ENCODE data around the gene POLR2F. TPM values are rescaled to one million over a fixed set of nuclear protein-coding genes. Genes with fewer than 3 reads are reported as not detected.

The POLR2F gene
- total RNA-seq, 1 experiment from 2014 or later: 138 TPM

DNA sequence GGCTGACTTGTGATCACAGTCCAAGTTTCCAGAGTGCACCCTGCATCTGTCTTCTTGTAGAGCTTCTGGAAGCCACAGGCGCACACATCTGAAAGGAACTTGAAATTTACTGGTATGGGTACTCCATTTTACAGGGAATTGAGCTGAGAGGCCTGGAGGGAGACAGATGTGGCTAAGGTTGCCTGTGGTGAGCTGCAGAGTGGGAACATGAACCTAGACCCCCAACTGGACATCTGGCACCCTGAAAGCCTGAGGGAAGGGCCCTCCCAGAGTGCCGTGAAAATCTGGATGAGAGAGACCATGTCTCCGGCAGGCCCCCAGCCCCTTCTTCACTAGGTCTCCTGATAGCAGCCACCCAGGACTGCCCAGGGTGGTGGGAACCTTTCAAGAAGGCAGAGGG is 53.4 kb downstream of the POLR2F start:
- no peaks in the 10 kb centered on the region for H3K4me1 Mint-ChIP-seq
- no peak for TF ChIP-seq SMAD4 (CRISPR knock-in tag; IDR thresholded peaks at IDR 0.05)
- CTCF ChIA-PET: interaction anchor here (1.1 kb wide), 1 partner anchor 45 kb away, joined by 3 read pairs; no protein-coding TSS in a partner anchor
- H3K27me3 Mint-ChIP-seq (ENCODE audit: low read depth): peaks cover 2% of the 10 kb centered on the region; the same call in 1 of the 2 replicates
- H3K27ac Mint-ChIP-seq: no peak overlapping the region
- H3K36me3 Mint-ChIP-seq: no peaks in the 10 kb centered on the region
- no peaks in the 10 kb centered on the region for H3K9me3 Mint-ChIP-seq
- POLR2A ChIA-PET: no interaction called here
- ATAC-seq (no peak), DNase-seq (ENCODE audit: low spot score) (no peak)
- no peak overlapping the region for H3K4me3 Mint-ChIP-seq

DNA sequence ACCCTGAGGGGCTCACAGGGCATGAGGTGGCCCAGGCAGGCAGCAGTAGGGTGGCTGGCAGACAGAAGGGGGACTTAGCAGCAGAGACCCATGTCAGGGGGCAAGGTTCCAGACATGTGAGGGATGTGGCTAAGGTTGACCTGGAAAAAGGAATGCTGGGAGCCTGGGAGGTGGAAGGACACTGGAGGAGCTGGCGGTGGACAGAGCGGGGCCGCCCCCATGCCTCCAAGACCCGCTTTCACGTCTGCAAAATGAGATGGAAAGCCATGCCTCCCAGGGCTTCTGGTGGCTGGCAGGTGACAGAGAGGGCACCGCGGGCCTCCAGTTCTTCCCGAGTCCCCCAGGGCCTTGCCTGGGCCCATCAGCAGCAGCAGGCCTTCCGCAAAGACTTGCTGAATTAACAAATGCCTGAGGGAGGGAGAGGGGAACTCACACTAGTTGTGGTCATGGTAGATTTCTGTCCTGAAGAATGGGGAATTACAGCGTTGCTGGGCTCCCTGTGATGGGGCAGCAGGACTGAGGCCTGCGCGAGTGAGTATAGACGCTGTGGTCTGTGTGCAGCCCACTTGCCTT is 53.9 kb downstream of the POLR2F start:
- H3K27me3 Mint-ChIP-seq (ENCODE audit: low read depth): peaks cover 6% of the 10 kb centered on the region; the same call in 1 of the 2 replicates
- 0 out of 2 replicates have a peak overlapping the region, but pooled peaks have one; percentile 41 for H3K27ac Mint-ChIP-seq
- no peaks in the 10 kb centered on the region for H3K9me3 Mint-ChIP-seq
- no peaks in the 10 kb centered on the region for H3K4me1 Mint-ChIP-seq
- no peak for TF ChIP-seq AR (CRISPR knock-in tag; IDR thresholded peaks at IDR 0.05)
- TF ChIP-seq ZNF317 (CRISPR knock-in tag; IDR thresholded peaks at IDR 0.05; ENCODE audit: borderline replicate concordance, low read depth): no peak
- no peak for TF ChIP-seq ETV6 (CRISPR knock-in tag; IDR thresholded peaks at IDR 0.05)
- TF ChIP-seq, protein P1, sequence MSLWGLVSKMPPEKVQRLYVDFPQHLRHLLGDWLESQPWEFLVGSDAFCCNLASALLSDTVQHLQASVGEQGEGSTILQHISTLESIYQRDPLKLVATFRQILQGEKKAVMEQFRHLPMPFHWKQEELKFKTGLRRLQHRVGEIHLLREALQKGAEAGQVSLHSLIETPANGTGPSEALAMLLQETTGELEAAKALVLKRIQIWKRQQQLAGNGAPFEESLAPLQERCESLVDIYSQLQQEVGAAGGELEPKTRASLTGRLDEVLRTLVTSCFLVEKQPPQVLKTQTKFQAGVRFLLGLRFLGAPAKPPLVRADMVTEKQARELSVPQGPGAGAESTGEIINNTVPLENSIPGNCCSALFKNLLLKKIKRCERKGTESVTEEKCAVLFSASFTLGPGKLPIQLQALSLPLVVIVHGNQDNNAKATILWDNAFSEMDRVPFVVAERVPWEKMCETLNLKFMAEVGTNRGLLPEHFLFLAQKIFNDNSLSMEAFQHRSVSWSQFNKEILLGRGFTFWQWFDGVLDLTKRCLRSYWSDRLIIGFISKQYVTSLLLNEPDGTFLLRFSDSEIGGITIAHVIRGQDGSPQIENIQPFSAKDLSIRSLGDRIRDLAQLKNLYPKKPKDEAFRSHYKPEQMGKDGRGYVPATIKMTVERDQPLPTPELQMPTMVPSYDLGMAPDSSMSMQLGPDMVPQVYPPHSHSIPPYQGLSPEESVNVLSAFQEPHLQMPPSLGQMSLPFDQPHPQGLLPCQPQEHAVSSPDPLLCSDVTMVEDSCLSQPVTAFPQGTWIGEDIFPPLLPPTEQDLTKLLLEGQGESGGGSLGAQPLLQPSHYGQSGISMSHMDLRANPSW (CRISPR knock-in tag; conservative IDR thresholded peaks at IDR 0.05; ENCODE audit: low read depth): no peak
- no peak for TF ChIP-seq RELA (CRISPR knock-in tag; IDR thresholded peaks at IDR 0.05; ENCODE audit: borderline replicate concordance)
- TF ChIP-seq OVOL2 (CRISPR knock-in tag; IDR thresholded peaks at IDR 0.05; ENCODE audit: borderline replicate concordance): no peak
- no peak for TF ChIP-seq CREB1 (CRISPR knock-in tag; IDR thresholded peaks at IDR 0.05)
- TF ChIP-seq, protein P2, sequence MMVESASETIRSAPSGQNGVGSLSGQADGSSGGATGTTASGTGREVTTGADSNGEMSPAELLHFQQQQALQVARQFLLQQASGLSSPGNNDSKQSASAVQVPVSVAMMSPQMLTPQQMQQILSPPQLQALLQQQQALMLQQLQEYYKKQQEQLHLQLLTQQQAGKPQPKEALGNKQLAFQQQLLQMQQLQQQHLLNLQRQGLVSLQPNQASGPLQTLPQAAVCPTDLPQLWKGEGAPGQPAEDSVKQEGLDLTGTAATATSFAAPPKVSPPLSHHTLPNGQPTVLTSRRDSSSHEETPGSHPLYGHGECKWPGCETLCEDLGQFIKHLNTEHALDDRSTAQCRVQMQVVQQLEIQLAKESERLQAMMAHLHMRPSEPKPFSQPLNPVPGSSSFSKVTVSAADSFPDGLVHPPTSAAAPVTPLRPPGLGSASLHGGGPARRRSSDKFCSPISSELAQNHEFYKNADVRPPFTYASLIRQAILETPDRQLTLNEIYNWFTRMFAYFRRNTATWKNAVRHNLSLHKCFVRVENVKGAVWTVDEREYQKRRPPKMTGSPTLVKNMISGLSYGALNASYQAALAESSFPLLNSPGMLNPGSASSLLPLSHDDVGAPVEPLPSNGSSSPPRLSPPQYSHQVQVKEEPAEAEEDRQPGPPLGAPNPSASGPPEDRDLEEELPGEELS (CRISPR knock-in tag; IDR thresholded peaks at IDR 0.05): no peak
- TF ChIP-seq, protein P3, sequence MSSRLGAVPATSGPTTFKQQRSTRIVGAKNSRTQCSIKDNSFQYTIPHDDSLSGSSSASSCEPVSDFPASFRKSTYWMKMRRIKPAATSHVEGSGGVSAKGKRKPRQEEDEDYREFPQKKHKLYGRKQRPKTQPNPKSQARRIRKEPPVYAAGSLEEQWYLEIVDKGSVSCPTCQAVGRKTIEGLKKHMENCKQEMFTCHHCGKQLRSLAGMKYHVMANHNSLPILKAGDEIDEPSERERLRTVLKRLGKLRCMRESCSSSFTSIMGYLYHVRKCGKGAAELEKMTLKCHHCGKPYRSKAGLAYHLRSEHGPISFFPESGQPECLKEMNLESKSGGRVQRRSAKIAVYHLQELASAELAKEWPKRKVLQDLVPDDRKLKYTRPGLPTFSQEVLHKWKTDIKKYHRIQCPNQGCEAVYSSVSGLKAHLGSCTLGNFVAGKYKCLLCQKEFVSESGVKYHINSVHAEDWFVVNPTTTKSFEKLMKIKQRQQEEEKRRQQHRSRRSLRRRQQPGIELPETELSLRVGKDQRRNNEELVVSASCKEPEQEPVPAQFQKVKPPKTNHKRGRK (CRISPR knock-in tag; IDR thresholded peaks at IDR 0.05; ENCODE audit: borderline replicate concordance): no peak
- TF ChIP-seq, protein P4, sequence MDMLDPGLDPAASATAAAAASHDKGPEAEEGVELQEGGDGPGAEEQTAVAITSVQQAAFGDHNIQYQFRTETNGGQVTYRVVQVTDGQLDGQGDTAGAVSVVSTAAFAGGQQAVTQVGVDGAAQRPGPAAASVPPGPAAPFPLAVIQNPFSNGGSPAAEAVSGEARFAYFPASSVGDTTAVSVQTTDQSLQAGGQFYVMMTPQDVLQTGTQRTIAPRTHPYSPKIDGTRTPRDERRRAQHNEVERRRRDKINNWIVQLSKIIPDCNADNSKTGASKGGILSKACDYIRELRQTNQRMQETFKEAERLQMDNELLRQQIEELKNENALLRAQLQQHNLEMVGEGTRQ (CRISPR knock-in tag; IDR thresholded peaks at IDR 0.05): no peak
- TF ChIP-seq SMAD4 (CRISPR knock-in tag; IDR thresholded peaks at IDR 0.05): no peak
- no peak for TF ChIP-seq ZNF671 (CRISPR knock-in tag; IDR thresholded peaks at IDR 0.05)
- TF ChIP-seq ZNF281 (CRISPR knock-in tag; IDR thresholded peaks at IDR 0.05): no peak
- TF ChIP-seq, protein P5, sequence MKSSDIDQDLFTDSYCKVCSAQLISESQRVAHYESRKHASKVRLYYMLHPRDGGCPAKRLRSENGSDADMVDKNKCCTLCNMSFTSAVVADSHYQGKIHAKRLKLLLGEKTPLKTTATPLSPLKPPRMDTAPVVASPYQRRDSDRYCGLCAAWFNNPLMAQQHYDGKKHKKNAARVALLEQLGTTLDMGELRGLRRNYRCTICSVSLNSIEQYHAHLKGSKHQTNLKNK (CRISPR knock-in tag; IDR thresholded peaks at IDR 0.05): no peak
- DNase-seq (ENCODE audit: low spot score) (no peak), ATAC-seq (no peak)
- no peak overlapping the region for H3K4me3 Mint-ChIP-seq
- ChIA-PET CTCF (interaction anchor here (1.1 kb wide), 1 partner anchor 45 kb away, joined by 3 read pairs; no protein-coding TSS in a partner anchor), POLR2A (no interaction called here)
- H3K36me3 Mint-ChIP-seq: no peaks in the 10 kb centered on the region

Data from WTC11 (cell line).